CD4-positive, alpha-beta T cell treated with Interleukin-2 at 100 ng/mL for 4 hours (primary cell): Measurements from ENCODE around the gene C16orf74.

Source experiments
- DNase-seq: peaks from one replicate; pipeline ENCODE4 v3.0.0-alpha.2; 2020; ENCODE audit warnings: low spot score

C16orf74 gene

DNA sequence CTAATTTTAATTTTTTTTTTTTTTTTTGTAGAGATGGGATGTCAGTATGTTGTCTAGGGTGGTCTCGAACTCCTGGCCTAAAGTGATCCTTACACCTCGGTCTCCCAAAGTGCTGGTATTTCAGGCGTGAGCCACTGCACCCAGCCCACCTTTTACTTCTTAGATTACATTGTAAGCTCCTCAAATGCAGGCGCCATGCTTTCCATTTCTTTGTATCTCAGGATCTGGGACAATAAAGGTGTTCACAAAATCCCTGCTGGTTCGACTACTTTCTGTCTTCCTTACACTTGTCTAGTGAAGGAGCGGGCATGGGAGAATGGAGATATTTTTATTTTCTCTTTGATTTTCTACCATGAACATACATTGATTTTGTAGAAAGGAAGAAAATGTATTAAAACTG is 23.2 kb upstream of the C16orf74 start:
- no peak for DNase-seq

DNA sequence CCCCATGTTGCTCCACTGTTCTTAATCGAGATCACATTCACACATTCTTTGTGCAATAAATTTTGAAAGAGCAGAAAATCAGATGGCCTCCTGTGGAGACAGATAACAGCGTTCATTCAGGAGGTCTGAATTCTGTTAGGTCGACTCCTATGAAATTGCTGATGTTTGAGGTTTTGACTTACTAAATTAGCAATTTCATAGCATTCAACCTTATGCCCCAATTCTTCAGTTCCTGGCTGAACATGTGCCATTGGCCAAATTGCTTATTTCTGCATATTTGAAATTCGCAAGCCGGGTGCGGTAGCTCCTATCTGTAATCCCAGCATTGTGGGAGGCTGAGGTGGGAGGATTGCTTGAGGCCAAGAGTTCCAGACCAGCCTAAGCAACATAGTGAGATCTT is 22.1 kb upstream of the C16orf74 start:
- no peak for DNase-seq

DNA sequence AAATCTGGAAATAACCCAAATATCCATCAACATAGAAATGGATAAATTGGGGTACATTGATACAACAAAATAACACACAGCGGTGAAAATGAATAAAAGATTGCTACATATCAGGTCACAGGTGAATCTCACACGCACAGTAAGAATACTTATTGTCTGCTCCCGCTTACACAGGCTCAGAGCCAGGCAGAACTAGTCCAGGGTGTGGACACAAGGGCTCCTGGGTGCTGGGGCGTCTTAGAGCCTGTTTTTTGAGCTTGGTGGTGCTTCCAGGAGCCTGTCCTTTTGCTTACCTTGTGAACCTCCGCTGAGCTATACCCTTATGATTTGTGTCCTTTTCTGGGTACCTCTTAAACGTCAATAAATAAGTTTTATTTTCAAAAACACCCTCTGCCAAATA is 19.8 kb upstream of the C16orf74 start:
- DNase-seq, result no peak

DNA sequence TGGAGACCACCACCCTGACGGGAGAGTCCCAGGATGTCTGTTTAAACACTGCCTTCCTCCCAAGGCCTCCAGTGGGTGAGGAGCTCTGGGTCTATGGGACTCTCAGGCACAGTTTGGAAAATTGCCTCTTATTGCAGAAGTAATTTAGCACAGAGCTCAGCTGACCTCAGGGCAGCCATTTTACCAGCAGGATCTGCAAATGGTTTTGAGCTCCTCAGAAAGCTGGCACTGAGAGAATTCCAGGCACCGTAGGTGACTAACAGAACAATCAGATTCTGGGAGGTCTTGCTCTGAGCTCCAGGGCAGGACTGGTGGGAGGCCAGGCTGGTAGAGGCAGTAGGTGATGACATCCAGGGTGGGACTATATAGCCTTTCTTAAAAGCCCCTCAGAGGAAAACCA is 17.3 kb upstream of the C16orf74 start:
- DNase-seq, result no peak

DNA sequence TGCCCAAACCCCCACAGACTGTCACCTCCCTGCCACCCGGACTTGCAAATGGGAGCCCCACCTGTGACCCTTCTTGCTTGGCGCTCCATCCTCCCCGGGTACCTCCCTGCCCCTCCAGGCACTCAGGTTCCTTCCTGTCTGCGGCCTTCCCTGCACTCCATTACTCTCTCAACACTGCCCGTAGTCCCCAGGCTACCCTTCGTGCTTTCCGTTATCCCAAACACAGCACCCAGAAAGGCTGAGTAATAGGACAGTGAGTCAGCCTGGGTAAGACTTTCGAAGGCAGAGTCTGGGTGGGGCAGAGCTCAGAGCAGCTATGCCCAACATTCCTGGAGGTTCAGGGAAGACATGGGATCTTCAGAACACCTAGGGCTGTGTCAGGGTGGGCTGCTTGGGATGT is 16.6 kb upstream of the C16orf74 start:
- DNase-seq, result no peak

DNA sequence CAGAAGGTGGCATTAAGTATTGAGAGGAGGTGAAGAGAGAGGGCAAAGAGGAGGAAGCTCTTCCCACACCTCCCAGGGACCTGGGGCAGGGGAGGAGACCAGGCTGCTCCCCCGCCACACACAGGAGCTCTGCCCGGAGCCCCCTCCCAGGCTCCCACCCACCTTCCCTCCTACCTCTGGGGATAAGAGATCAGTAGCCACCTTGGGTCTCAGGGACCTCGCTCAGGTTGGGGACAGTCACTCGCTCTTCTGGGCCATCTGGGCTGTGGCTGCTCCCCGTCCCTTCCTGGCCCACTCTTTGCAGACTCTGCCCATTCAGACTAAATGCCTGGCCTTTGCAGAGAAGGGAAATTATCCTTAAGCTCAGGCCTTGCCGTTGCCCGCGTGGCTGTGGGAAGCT is 14.9 kb upstream of the C16orf74 start:
- DNase-seq, result no peak

DNA sequence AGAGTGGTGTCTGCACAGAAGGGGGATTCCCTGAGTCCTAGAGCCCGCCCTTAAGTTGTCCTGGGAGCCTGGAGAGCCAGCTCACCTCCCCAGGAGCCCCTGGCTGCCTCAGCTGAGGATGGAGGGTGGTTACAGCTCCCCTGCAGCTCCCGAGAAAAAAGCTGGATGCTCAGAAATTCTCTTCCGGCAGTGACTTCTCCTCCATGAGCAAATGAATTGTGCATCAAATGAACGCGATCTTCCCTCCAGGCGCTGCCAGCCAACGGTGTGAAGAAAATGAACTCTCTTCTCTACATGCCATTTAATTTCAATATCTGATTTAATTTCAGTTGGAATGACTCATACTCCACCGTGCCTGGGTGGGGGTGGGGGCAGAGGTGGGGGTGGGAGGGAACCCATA is 14.3 kb upstream of the C16orf74 start:
- DNase-seq, result no peak

DNA sequence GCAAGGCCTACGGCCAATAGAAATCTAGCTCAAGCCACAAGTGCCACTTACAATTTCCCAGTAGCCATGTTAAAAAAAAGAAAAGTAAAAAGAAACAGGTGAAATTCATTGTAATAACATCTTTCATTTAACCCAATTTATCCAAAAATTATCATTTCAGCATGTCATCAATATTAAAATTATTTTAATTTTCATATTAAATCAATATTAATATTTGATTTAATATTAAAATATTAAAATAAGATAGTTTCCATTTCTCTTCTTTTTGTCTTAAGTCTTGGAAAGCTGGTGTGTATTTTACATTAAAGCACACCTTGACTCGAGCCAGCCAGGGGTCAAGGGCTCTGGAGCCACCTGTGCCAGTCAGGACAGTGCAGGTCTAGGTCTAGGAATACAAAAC is 12.7 kb upstream of the C16orf74 start:
- DNase-seq, result no peak

DNA sequence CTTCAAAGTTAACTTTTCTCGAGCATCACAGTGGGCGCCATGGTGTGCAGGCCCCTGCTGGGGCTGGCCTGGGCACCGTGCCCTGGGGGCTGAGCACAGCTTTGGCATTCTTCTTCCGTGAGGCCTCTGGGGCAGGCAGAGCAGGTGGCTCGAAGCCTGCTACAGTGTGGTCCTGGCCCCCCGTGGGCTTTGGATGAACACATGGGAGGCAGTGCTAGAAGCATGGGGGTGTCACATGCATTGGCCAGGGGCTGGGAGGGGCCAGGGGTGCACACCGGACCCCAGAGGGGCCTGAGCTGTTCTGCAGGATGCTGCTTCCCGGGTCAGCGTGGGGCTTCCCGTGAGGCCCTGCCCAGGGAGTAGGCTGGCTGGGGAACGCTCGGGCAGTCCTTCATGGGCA is 12.1 kb upstream of the C16orf74 start:
- no peak for DNase-seq

DNA sequence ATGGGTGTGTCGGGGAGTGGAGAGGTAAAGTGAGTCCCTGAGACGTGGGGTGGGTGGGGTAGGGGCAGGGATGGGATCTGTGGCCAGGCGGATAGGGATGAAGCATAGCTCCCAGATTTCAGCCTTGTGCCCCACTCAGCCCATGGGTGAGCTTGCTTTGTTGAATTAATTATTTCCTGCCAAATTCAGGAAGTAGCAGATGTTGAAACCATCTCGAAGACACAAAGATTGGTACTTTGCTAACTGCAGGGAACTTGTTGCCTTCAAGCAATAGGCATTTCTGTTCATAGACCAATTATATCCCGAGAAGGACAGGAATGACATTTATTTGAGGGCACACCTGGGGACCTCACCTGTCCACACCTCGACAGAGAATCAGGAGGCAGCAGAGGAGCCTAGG is 11.0 kb upstream of the C16orf74 start:
- DNase-seq, result no peak

DNA sequence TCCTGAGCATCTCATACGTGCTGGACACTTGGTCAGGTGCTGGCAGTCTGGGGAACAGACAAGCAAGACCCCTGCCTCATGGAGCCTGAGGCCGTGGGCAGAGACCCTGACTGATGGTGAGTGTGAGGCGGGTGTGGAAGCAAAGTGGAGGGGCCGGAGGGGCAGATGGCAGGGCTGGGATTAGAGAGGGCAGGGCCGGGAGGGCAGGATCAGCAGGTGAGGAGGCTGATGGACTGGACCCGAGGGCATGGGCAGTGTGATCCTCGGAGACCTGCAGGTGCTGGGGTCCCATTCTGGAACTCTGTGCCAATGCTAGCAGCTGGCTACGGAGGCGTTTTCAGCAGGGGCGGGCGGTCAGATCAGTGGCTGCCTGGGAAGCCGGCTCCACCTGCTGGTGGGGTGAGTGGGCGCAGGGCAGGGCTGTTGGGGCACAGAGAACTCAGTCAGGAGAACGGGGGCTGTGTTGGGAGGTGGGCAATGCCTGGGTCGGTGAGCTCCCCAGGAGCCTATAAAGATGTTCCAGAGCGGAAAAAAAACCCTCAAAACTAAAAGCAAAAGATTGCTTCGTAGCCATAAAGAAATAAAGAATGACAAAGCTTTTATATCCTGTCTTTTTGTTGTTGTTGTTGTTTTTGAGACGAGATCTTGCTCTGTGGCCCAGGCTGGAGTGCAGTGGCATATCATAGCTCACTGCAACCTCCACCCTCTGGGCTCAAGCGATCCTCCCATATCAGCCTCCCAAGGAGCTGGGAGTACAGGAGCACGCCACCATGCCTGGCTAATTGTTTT is 8.9 kb upstream of the C16orf74 start:
- no peak for DNase-seq

DNA sequence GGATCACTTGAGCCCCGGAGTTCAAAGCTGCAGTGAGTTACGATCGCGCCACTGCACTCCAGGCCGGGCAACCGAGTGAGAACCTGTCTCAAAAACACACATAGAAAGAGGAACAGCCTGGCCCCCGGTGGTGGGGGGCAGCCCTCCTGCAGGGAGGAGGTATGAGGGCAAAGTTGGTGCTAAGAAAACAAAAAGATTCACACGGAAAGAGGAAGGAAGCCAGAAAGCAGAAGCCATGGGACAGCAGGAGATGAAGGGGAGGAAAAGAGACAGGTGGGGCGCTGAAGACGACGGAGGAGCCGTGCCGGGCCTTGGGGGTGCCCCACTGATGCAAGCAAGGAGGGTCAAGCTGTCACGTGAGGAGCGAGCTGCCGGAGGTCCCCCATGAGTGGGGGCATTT is 8.2 kb upstream of the C16orf74 start:
- no peak for DNase-seq

DNA sequence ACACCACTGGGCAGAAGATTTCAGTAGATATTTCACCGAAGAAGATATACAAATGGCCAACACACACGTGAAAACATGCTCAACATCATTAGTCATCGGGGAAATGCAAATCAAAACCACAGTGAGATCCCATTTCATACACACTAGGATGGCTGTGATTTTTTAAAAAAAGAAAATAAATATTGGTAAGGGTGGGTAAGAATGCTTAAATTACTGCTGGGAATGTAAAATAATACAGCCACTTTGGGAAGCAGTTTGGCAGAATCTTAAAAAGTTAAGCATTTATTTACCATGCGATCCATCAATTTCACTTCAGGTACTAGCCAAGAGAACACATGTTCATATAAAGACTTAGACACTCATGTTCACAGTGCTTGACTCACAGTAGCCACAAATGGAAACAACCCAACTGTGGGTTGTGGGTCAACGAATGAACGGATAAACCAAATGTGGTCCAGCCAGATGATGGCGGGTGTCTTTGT is 6.5 kb upstream of the C16orf74 start:
- DNase-seq, result no peak

DNA sequence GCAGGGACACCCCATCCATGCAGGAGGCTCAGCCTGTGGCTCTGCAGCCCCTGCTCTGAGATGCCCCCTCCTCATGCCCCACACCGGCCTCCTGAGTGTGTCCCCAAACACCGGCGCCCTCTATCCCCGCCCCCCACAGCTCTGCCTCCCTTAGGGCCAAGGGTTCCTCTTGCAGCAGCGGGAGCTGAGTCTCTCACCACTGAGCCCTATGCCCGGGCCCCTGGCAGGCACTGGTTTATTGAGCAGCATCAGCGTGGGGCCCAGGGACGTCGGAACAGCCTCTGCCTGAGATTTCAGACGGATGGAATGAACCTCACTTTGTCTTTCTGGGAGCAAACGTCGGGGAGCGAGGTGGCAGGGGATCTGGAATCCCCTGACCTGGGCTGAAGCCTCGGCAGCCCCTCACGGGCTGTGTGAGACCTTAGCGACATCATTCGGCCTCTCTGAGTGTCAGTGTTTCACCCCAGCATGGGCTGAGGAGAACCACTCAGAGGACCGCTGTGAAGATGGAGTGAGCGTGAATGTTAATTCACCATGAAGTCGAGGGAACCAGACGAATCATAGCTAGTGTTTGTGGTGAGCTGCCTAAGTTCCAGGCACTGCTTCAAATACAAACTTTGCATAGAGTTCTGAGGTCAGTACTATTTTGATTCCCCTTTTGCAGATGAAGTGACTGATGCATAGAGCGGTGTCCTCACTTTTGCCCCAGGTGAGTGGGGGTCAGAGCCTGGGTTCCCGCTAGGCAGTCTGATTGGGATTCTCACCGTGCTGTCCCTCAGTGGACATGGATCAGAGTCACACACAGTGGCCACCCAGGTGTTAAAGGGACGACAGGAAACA is 5.3 kb upstream of the C16orf74 start:
- DNase-seq, result no peak

DNA sequence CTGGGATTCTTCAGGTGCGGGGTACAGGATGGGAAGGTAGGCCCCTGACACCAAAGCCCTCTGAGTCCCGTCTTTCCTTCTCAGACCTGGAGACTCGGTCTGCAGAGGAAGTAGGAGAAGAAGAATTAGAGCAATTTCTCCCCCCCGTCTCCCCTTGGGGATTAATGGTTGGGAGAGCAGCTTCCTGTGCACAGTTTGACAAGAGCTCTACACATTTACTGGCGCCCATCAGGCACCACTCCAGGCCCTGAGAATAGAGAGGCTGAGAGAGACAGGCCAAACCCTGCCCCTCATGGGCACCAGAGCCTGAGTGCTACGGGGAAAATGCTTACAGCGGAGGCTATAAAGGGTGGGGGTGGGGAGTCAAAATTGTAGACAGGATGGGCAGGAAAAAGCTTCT is 3.5 kb upstream of the C16orf74 start:
- DNase-seq, result no peak

DNA sequence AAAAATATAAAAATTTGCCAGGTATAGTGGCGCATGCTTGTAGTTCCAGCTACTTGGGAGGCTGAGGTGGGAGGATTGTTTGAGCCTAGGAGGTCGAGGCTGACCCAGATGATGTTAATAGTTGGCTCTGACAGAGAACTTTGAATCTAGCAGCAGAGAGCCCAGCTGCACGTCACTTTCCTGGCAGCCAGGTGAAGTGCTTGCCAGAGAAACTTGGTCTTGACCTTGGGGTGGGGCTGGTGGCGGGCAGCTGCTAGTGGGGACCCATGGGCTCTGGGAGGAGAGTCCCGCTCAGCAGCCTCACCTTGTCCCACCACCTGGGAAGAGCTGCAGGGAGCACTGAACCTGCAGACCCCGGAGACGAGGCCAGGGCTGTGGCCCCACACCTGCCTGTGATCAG is 3.1 kb upstream of the C16orf74 start:
- DNase-seq, result no peak

DNA sequence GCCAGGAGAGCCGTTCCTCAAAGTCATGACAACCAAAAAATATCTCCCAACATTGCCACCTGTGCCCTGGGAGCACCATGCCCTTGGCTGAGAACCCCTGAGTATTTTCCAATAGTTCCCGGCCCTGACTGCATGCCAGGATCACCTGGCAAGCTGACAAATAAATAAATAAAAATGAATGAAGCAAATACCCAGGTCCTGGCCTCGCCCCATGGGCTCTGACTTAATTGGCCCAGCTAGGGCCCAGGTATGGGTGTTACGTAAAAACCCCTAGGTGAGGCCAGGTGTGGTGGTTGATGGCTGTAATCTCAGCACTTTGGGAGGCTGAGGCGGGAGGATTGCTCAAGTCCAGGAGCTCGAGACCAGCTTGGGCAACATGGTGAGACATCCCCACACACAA is 2.7 kb upstream of the C16orf74 start:
- no peak for DNase-seq

DNA sequence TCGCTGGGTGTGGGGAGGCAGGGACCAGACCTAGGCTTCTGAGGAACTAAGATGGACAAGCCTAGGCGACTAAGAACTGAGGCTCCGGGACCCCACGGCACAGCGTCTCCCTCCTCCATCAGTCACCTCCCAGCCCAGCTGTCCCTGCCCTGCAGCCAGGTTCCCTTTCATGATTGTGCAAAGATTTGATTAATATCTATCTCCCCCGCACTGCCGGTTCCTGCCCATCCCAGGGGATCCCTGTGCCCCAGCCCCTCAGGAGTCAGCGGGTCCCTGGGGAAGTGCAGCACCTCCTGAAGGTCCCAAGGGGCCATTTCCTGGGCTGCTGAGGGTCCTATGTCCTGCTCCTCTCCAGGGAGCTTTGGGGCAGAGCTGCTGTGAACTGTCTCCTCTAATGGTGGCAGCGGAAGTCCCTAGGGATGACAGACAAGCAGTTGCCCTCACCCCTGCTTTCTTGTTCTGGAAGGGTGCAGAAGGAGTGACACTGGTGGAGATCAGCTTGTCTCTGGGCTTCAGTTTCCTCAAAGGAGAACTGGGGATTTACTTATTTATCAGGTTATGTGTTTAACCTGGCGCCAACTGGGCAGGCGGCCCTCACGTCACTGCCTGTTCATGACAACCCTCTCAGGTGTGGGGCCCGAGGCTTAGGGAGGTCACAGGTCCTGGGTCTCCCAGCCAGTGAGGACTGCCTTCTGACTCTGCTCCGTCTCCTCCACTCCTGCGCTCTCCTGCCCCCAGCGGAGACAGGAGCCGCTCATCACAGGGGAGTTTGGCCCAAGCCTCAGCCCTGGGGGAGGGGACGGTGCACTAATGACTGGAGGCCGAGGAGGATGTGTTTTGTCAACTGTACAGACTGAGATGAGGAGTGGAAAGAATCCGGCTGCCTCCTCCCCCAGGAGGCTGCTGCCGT is 1.9 kb upstream of the C16orf74 start:
- no peak for DNase-seq

DNA sequence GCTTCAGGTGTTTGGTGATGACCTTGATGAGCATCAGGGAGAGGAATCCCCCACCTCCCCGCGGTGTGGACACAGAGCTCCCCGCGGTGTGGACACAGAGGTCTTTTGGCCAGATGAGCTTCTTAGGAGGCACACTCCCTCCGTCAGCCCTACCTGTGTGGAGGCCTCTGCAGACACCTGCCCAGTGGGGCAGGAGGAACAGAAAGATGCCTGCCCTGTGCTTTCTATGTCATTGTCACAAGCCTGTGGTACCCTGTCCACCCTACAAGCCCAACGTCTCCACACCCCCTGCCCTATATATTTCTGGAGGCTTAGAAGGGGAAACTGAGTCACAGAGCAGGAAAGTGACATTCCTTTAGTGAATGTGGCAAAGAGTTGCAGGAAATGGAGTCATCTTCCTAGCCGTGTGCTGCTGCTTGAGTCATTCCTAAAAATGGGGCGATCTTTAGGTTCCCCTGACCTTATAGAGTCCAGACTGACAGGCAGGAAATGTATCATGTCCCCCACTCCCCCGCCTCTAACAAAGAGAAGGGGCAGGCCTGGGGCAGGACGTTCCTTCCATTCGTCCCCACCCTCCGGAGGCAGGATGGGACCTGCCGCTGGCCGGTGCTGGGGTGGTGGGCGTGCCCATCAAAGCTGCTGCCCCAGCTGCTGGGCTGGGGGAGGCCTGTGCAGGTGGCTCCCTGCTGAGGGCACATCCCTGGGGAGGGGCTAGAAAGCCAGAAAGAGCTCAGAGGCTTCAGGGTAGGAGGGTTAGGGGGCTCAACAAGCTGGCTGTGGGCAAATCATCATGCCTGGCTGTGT is 1.0 kb upstream of the C16orf74 start:
- DNase-seq, result no peak

DNA sequence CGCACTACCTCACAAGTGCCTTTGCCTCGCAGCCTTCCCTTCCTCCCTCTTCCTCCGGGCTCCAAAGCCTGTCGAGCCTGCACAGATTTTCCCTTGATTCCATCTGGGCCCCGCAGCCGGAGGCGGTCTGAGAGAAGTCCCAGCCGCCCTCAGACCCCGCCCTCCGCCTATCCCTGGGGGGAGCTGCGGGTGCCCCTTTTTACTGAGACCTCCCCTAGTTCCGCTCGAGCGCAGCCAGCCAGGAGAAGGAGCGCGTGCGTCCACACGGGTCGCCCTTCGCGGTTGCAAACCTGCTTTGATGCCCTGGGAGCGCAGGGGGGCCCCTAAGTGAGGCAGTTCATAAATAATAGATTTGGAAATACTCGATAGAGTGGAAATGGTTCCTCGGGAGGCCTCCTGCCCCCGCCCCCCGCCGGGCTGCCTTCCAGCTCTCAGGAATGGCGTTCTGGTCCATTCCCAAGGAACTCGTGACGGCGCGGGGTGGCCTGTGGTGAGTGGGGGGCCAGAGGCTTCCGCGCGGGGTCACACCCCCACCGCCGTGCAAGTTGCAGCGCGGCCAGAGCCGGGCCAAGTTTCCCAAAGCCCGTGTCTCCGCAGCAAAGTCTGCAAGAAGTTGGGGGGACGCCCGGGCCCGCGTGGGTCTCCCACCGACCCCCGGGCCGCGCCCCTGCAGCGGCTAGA is 610 bp downstream of the C16orf74 start:
- DNase-seq, result no peak

DNA sequence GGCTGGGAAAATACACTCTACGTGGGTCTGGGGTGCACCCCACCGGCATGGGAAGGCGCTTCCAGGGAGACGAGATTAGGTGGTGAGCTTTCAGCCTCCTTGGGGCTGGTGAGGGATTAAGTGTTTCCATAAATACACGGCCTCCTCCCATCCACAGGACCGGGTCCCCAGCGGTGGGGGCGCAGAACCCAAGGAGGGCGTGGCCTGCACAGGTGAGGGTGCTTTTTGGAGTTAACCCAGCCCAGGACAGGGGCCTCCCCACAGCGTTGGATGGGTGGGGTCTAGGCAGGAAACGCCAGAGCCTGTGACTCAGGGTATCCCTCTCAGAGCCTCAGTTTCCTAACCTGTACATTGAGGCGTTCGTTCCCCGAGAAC is 1.1 kb downstream of the C16orf74 start:
- DNase-seq, result no peak
